ELR (cell line): ENCODE data around the gene CCDC80.
"Not testable (repeated sequence)": the region's sequence is repeated elsewhere in the genome, so short reads cannot be mapped to it uniquely, and the experiment has no call there.

Experiments used
- DNase-seq: peaks from one replicate; pipeline ENCODE4 v3.0.0-alpha.2; 2015; ENCODE audit warnings: low read depth

The CCDC80 gene

GRCh38 chr3:112640930-112641801, at the start of gene CCDC80:
TSS of gene CCDC80 (minus strand) at chr3:112641143. CDS start at chr3:112639905, 1,238 bp downstream.
- peak; percentile 95 for DNase-seq

DNA sequence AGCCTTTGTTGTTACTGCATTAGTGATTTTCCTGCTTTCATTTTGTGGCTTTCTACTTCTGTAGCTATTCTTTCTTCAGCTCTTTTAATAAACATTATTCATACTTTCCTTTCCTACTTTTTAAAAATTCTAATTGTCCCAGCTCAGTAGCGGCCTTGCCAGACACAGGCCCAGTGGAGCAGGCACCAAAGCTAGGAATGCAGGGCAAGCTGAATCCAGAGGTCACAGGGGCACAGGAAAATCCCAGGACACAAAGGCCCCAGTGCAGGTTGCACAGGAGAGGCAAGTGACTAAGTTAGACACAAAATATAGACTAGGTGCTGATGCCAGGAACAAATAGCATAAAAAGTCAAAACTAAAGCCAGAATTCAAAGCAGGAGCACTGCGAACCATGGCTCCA, 49.0 kb upstream of the CCDC80 start:
- DNase-seq = no peak

DNA sequence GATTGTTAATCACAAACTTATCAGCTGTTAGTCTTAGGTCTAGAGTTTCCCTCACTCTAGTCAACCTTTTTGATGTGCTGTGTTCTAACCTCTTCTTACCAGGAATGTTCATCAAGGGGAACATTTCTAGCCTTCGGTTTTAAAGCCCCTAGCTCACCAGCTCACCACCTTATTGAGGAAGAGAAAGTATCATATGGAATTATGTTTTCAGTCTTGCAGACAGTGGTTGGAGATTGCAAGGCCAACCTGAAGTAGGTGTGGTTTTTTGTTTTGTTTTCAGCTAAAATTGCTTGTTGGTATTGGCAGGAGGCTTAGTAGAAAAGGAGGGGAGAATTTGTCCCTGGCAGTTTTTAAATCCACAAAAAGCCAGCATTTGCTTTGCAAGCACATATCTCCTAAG, 48.4 kb upstream of the CCDC80 start:
- no peak for DNase-seq

- no peak for DNase-seq
Observed at GRCh38 chr3:112688819-112689218, 47.9 kb upstream of the CCDC80 start.

DNA sequence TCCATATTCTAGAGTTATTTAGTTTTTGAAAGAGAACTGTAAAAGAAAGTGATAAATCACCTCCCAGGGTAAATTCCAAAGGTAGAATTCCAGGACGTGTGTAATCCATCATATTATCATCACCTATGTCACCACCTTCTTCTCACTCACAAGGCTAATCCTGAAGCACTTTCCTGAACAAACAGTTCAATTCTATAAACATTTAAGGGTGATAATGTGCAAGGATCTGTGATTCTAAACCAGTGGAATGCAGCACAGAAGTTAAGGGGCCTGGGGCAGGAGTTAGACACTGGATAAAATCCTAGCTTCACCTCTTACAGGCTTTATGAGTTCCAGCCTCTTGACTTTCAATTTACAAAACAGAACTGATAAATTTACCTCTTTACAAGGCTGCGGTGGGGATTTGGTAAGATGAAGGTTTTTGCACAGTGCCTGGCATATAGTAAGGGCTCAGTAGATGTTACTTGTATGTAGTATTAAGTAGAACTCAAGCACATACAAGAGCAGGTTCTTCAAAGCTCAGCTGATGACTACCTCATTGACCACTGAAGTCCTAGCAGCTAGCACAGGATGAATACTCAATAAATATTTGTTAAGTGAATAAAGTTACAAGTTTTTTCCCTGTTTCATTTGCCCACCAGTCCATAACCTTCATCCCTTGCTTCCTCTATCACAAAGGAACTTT, 47.3 kb upstream of the CCDC80 start:
- no peak for DNase-seq

GRCh38 chr3:112687616-112688015, 46.7 kb upstream of the CCDC80 start:
- DNase-seq = no peak

DNA sequence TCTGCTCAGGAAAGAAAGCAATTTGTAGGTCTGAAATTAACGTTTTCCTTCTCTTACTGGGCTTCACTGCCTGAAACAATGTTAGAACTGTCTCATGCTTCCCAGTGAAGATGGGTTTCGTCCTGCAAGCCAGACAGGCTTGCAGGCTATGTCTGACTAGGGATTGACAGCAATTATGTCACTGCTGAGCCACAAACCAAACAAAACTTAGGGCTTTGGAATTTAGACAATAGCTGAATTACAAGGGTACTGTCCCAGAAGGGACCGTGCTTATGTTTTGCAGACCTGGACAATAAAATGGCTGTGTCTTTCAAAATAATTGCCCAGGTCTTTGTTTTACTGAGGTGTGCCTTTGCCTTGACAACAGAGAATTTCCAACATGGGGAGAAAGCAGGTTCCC, 46.3 kb upstream of the CCDC80 start:
- DNase-seq = no peak

DNA sequence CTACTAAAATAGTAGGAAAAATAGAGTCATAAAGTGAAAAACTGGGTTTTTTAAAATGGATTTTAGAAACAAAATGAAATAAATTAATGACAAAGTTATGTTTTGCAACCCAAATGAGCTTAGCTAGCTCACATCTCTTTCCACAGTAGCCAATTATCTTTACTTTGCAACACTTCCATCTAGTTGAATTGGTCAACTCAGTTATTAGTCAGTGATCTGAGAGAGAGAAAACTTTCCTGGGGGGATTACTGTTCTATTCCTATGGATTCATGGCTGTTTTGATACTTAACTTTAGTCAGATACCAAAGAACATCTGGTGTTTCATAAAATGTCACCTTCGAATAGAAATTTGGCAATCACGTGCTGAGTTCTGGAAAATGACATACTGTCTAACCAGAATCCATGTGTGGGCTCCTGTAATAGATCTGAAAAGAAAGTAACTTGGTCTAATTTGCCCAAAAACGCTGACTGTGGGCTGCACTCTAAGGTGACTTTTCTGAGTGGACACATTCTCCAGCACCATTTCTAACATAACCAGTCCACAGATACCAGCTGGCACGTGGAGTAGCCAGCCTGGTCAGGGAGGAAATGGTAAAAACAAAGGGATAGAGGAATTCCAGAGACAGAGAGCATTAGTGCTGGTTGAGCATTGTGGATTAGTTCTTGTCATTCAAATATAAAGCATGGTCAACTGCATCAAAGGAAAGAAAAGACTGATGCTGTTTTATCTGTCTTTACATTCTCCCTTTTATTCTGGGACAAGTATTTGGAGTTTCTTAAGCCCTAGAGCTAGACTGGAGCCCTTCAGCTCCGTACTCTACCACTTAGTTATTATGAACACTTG, 45.2 kb upstream of the CCDC80 start:
- no peak for DNase-seq

GRCh38 chr3:112685420-112685819, 44.5 kb upstream of the CCDC80 start:
- peak; percentile 93 for DNase-seq

- DNase-seq = peak; percentile 57
Observed at GRCh38 chr3:112682361-112682760, 41.4 kb upstream of the CCDC80 start.

DNA sequence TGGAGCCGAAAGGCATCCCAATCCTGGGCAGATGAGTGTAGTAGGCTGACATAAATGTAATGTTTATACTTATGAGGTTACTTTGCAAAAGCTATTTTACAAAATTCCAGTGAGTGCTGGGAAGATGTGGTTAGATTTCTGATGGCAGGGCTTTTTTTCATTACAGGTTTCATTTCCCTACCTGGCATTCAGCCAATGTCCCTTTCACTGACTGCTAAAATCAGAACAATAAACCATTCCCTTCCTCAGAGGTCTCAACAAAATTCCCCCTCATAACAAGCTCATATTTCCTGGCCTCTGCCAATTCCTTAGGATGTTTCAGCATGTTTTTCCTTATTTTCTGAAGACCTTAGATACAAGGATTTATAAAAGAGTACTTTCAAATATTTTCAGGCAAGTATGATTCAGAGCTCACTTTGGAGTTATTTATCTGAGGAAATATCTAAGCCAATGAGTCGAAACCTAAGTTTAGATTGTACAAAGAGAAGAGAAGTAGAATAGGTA, 40.9 kb upstream of the CCDC80 start:
- DNase-seq = peak; percentile 77

DNA sequence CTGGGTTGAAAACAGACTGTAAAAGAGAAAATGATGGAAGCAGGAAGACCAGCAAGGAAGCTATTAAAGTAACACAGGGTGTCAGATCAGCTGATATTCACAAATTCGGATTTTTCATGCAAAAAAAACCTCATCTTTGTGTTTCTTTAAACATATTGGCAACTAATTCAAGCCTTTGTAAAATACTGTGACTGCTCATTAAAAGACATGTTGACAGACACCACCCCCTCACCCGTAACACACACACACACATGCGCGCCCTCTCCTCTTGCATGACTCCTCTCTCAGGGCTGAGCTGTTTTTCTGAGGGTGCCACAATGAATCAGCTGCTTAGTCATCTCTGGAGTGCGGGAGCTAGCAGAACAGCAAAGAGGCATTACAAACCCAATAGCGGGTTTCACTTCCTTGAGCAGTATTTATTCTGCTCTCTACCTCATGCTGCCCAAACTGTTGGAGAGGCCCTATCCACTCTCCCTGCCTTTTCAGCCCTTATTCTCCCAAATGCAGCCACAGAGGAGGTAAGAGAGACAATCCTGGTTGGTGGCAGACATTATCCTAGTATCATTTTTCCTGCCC, 35.8 kb upstream of the CCDC80 start:
- DNase-seq = peak; percentile 99

GRCh38 chr3:112675943-112676535, 35.1 kb upstream of the CCDC80 start:
- no peak for DNase-seq

- no peak for DNase-seq
Observed at GRCh38 chr3:112675349-112675748, 34.4 kb upstream of the CCDC80 start.

GRCh38 chr3:112672716-112673541, 32.0 kb upstream of the CCDC80 start:
- DNase-seq = no peak

- DNase-seq = peak; percentile 82
Observed at GRCh38 chr3:112671930-112672715, 31.2 kb upstream of the CCDC80 start.

GRCh38 chr3:112670824-112671223, 29.9 kb upstream of the CCDC80 start:
- no peak for DNase-seq

DNA sequence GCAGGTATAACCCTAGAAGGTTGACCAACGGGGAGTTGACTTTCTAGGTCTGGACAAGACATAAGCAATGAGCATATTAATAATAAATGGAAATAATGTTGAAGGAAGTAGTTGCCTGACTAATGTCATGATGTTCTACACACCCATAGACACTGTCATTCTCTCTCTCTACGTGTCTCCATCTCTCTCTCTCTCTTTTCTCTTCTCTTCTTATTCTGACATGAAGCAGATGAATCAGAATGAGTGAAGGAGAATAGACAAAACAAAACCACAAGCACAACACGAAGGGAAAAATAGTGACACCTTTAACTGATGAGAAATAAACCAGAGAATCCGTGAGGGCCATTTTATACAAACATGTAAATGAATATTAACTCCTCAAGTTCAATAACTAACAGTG, 26.7 kb upstream of the CCDC80 start:
- DNase-seq = no peak

DNA sequence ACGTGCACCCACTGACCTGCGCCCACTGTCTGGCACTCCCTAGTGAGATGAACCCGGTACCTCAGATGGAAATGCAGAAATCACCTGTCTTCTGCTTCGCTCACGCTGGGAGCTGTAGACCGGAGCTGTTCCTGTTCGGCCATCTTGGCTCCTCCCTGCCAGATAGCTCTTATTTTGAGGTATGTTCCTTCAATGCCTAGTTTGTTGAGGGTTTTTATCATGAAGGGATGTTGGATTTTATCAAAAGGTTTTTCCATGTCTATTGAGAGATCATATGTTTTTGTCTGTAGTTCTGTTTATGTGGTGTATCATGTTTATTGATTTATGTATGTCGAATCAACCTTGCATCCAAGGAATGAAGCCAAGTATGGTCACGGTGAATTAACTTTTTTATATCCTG, 24.1 kb upstream of the CCDC80 start:
- not testable (repeated sequence) for DNase-seq

DNA sequence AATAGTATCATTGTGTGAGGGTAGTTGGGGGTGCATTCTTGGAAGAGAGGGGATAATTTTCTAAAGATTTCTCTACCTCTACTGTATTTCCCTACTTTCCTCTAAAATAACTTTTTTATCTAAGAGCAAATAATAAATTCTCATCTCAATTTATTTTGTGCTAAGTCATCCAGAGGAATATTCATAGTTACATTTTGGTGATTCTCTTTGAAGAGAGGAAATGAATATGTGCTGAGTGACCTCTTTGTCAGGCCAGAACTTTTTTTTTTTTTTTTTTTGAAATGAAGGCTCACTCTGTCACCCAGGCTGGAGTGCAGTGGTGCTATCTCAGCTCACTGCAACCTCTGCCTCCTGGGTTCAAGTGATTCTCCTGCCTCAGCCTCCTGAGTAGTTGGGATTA, 15.1 kb upstream of the CCDC80 start:
- peak; percentile 73 for DNase-seq
